Nephron (organoid): ENCODE measurements around the gene ZNF830.

Experiments
- H3K27ac Mint-ChIP-seq, 3 experiments: 2 replicates each; pipeline ENCODE4 v1.8.0; 2020; ENCODE audit warnings: mixed read lengths in 3 of 3, mild to moderate bottlenecking in 2 of 3, moderate library complexity in 1 of 3
- H3K27me3 Mint-ChIP-seq: 2 replicates; pipeline ENCODE4 v1.8.0; 2021; ENCODE audit warnings: low read depth, mild to moderate bottlenecking, moderate library complexity, mixed read lengths
- H3K36me3 Mint-ChIP-seq: 2 replicates; pipeline ENCODE4 v1.8.0; 2020; ENCODE audit warnings: low read depth, mixed read lengths
- H3K4me1 Mint-ChIP-seq: 2 replicates; pipeline ENCODE4 v1.8.0; 2020; ENCODE audit warnings: mixed read lengths
- H3K4me3 Mint-ChIP-seq, 3 experiments: 2 replicates each; pipeline ENCODE4 v1.8.0; 2020; ENCODE audit warnings: mild to moderate bottlenecking in 3 of 3, mixed read lengths in 3 of 3, moderate library complexity in 2 of 3
- H3K9me3 Mint-ChIP-seq: 2 replicates; pipeline ENCODE4 v1.8.0; 2020; ENCODE audit warnings: mixed read lengths
- CTCF ChIP-seq, 3 experiments: fragments of 200-600 bp; sonication (generic); IDR thresholded peaks; one replicate each; pipeline ENCODE4 v1.5.0; 2021; ENCODE audit warnings: antibody characterized with exemption in 3 of 3; ENCODE audit not compliant: unreplicated experiment in 3 of 3

Gene ZNF830

GRCh38 chr17:34988644-34989043 lies 27.3 kb downstream of the ZNF830 start:
- TF ChIP-seq CTCF (IDR thresholded peaks at IDR 0.05; ENCODE audit: unreplicated experiment in 3 of 3): no peak
- H3K9me3 Mint-ChIP-seq: no peaks in the 10 kb centered on the region

GRCh38 chr17:34989473-34989872 lies 28.1 kb downstream of the ZNF830 start:
- Mint-ChIP-seq H3K4me3 (no peak overlapping the region), H3K27ac (no peak overlapping the region), H3K9me3 (no peaks in the 10 kb centered on the region), H3K4me1 (no peaks in the 10 kb centered on the region), H3K27me3 (no peaks in the 10 kb centered on the region), H3K36me3 (peaks cover 85% of the 10 kb centered on the region)
- TF ChIP-seq CTCF (IDR thresholded peaks at IDR 0.05; ENCODE audit: unreplicated experiment in 3 of 3): no peak

More at GRCh38 chr17:34988644-34989043, 27.3 kb downstream of the ZNF830 start:
- H3K4me1 Mint-ChIP-seq: peaks cover 8% of the 10 kb centered on the region
- H3K36me3 Mint-ChIP-seq: peaks cover 80% of the 10 kb centered on the region
- no peaks in the 10 kb centered on the region for H3K27me3 Mint-ChIP-seq
- H3K27ac Mint-ChIP-seq: no peak overlapping the region
- no peak overlapping the region for H3K4me3 Mint-ChIP-seq

- no peak for TF ChIP-seq CTCF (IDR thresholded peaks at IDR 0.05; ENCODE audit: unreplicated experiment in 3 of 3)
- H3K4me1 Mint-ChIP-seq: no peaks in the 10 kb centered on the region
- no peaks in the 10 kb centered on the region for H3K9me3 Mint-ChIP-seq
- H3K27me3 Mint-ChIP-seq: no peaks in the 10 kb centered on the region
- no peak overlapping the region for H3K27ac Mint-ChIP-seq
- peaks cover 85% of the 10 kb centered on the region for H3K36me3 Mint-ChIP-seq
- no peak overlapping the region for H3K4me3 Mint-ChIP-seq
Measured at GRCh38 chr17:34990921-34991365, 29.6 kb downstream of the ZNF830 start.

GRCh38 chr17:34991606-34992005 lies 30.3 kb downstream of the ZNF830 start:
- peaks cover 3% of the 10 kb centered on the region for H3K4me1 Mint-ChIP-seq
- H3K27me3 Mint-ChIP-seq: no peaks in the 10 kb centered on the region

GRCh38 chr17:34993031-34993430 lies 31.7 kb downstream of the ZNF830 start:
- H3K4me1 Mint-ChIP-seq: peaks cover 16% of the 10 kb centered on the region
- H3K27ac Mint-ChIP-seq: no peak overlapping the region
- no peak for TF ChIP-seq CTCF (IDR thresholded peaks at IDR 0.05; ENCODE audit: unreplicated experiment in 3 of 3)
- no peaks in the 10 kb centered on the region for H3K9me3 Mint-ChIP-seq
- H3K27me3 Mint-ChIP-seq: no peaks in the 10 kb centered on the region
- H3K4me3 Mint-ChIP-seq: no peak overlapping the region
- H3K36me3 Mint-ChIP-seq: peaks cover 82% of the 10 kb centered on the region

More at GRCh38 chr17:34991606-34992005, 30.3 kb downstream of the ZNF830 start:
- Mint-ChIP-seq H3K9me3 (no peaks in the 10 kb centered on the region), H3K36me3 (peaks cover 85% of the 10 kb centered on the region), H3K27ac (no peak overlapping the region), H3K4me3 (no peak overlapping the region)
- no peak for TF ChIP-seq CTCF (IDR thresholded peaks at IDR 0.05; ENCODE audit: unreplicated experiment in 3 of 3)
